ENCODE measurements around the gene PSMB7. TPM values are rescaled to one million over a fixed set of nuclear protein-coding genes. Genes with fewer than 3 reads are reported as not detected.

The PSMB7 gene
- polyA plus RNA-seq, 1 of the 3 experiments (the other 2 are of a cell fraction): 357 TPM

DNA sequence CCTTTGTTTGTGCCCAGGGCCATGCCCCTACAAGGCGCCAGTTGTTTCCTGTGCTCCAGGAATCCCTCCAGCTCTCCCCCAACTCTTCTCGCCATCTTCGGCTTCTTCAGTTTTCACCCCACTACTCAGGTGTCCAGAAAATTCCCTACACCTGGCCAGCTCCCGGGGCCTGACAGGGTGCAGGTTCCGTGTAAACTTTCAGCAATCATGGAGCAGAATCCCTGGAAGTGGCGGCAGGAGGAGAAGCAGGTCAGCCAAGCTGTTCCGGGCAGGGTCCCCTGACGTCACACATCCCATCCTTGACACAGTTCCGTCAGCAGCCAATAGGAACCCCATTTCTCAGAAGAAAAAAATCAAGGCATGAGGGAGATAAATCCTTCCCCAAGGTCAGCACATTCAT lies 22.8 kb upstream of the PSMB7 start:
- no peaks in the 10 kb centered on the region for H3K36me3 ChIP-seq (replicated peaks in 1 of 2; ENCODE audit: control insufficient read depth in 1 of 2, insufficient read depth in 2 of 2, low read length in 1 of 2)
- TF ChIP-seq, protein P1, sequence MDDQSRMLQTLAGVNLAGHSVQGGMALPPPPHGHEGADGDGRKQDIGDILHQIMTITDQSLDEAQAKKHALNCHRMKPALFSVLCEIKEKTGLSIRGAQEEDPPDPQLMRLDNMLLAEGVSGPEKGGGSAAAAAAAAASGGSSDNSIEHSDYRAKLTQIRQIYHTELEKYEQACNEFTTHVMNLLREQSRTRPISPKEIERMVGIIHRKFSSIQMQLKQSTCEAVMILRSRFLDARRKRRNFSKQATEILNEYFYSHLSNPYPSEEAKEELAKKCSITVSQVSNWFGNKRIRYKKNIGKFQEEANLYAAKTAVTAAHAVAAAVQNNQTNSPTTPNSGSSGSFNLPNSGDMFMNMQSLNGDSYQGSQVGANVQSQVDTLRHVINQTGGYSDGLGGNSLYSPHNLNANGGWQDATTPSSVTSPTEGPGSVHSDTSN (IDR thresholded peaks at IDR 0.05): no peak
- TF ChIP-seq FOXJ3 (CRISPR knock-in tag; IDR thresholded peaks at IDR 0.05) (no peak), NFIC (IDR thresholded peaks at IDR 0.05; ENCODE audit: borderline replicate concordance) (no peak)
- H3K4me2 ChIP-seq: no peak overlapping the region
- H3K9me3 ChIP-seq: no peaks in the 10 kb centered on the region
- H3K4me1 ChIP-seq (ENCODE audit: control insufficient read depth in 1 of 2, insufficient read depth in 2 of 2, low read depth in 1 of 2, low read length in 1 of 2): no peaks in the 10 kb centered on the region
- H4K20me1 ChIP-seq (ENCODE audit: insufficient read depth): no peaks in the 10 kb centered on the region
- DNase-seq: no peak
- CTCF ChIA-PET: interaction anchor here (0.8 kb wide), 1 partner anchor 13 kb away, joined by 3 read pairs; no protein-coding TSS in a partner anchor
- no peaks in the 10 kb centered on the region for H3K79me2 ChIP-seq (ENCODE audit: insufficient read depth)
- H3K27me3 ChIP-seq (ENCODE audit: insufficient read depth): no peaks in the 10 kb centered on the region
- H3K4me3 ChIP-seq (ENCODE audit: low read depth in 2 of 2, low read length in 1 of 2): no peak overlapping the region
- no peaks in the 10 kb centered on the region for H3F3A ChIP-seq (replicated peaks; ENCODE audit: insufficient read depth)
- H3K9me2 ChIP-seq: no peaks in the 10 kb centered on the region
- POLR2A ChIA-PET: no interaction called here
- no peak overlapping the region for H3K27ac ChIP-seq (ENCODE audit: low read depth in 2 of 2, low read length in 1 of 2)
- no peak overlapping the region for H2AFZ ChIP-seq (ENCODE audit: low read depth)
- WGBS (ENCODE audit: low lambda C conversion rate): 76% methylated on average over 9 of the region's 9 CpGs
- no peak overlapping the region for H3K9ac ChIP-seq

DNA sequence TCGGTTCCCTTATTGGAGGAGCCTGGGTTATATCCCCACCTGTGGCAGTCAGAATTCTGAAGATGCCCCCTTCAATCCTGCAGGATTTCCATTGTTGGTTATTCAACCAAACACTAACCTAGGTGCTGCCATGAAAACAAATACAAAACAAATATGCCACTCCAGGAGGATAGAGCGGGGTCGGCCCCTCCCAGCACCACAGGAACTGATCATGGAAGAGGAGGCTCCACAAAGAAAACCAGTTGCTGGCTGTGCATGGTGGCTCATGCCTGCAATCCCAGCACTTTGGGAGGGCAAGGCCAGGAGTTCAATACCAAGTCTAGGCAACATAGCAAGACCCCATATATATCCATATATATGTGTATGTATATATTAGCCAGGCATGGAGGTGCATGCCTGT lies 21.8 kb upstream of the PSMB7 start:
- Histone ChIP-seq H3K79me2 (ENCODE audit: insufficient read depth) (no peaks in the 10 kb centered on the region), H3K9me2 (no peaks in the 10 kb centered on the region), H2AFZ (ENCODE audit: low read depth) (no peak overlapping the region), H3K27ac (ENCODE audit: low read depth in 2 of 2, low read length in 1 of 2) (no peak overlapping the region), H3K9ac (no peak overlapping the region), H3K4me2 (no peak overlapping the region), H3K9me3 (no peaks in the 10 kb centered on the region), H3K4me3 (ENCODE audit: low read depth in 2 of 2, low read length in 1 of 2) (no peak overlapping the region), H3F3A (replicated peaks; ENCODE audit: insufficient read depth) (no peaks in the 10 kb centered on the region), H4K20me1 (ENCODE audit: insufficient read depth) (no peaks in the 10 kb centered on the region), H3K36me3 (replicated peaks in 1 of 2; ENCODE audit: control insufficient read depth in 1 of 2, insufficient read depth in 2 of 2, low read length in 1 of 2) (no peaks in the 10 kb centered on the region), H3K27me3 (ENCODE audit: insufficient read depth) (no peaks in the 10 kb centered on the region), H3K4me1 (ENCODE audit: control insufficient read depth in 1 of 2, insufficient read depth in 2 of 2, low read depth in 1 of 2, low read length in 1 of 2) (no peaks in the 10 kb centered on the region)
- TF ChIP-seq NFIC (IDR thresholded peaks at IDR 0.05; ENCODE audit: borderline replicate concordance) (no peak), RAD21 (IDR thresholded peaks at IDR 0.05; ENCODE audit: low read length) (no peak), SMC3 (IDR thresholded peaks at IDR 0.05; ENCODE audit: low read depth, low read length) (no peak), RXRA (IDR thresholded peaks at IDR 0.05; ENCODE audit: borderline replicate concordance, low read depth) (no peak), TCF12 (IDR thresholded peaks at IDR 0.05) (no peak), EZH2phosphoT487 (IDR thresholded peaks at IDR 0.05; ENCODE audit: borderline replicate concordance, low read depth) (no peak), MXI1 (IDR thresholded peaks at IDR 0.05; ENCODE audit: low read depth, low read length) (no peak), MEF2A (IDR thresholded peaks at IDR 0.05; ENCODE audit: borderline replicate concordance, low read depth) (no peak), YY1 (IDR thresholded peaks at IDR 0.05; ENCODE audit: low read depth) (no peak), ELF1 (IDR thresholded peaks at IDR 0.05) (no peak)
- TF ChIP-seq, protein P2, sequence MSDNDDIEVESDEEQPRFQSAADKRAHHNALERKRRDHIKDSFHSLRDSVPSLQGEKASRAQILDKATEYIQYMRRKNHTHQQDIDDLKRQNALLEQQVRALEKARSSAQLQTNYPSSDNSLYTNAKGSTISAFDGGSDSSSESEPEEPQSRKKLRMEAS (IDR thresholded peaks at IDR 0.05; ENCODE audit: low read depth): no peak
- TF ChIP-seq, protein P3, sequence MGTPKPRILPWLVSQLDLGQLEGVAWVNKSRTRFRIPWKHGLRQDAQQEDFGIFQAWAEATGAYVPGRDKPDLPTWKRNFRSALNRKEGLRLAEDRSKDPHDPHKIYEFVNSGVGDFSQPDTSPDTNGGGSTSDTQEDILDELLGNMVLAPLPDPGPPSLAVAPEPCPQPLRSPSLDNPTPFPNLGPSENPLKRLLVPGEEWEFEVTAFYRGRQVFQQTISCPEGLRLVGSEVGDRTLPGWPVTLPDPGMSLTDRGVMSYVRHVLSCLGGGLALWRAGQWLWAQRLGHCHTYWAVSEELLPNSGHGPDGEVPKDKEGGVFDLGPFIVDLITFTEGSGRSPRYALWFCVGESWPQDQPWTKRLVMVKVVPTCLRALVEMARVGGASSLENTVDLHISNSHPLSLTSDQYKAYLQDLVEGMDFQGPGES (IDR thresholded peaks at IDR 0.05; ENCODE audit: low read depth, low read length): no peak
- TF ChIP-seq, protein P4, sequence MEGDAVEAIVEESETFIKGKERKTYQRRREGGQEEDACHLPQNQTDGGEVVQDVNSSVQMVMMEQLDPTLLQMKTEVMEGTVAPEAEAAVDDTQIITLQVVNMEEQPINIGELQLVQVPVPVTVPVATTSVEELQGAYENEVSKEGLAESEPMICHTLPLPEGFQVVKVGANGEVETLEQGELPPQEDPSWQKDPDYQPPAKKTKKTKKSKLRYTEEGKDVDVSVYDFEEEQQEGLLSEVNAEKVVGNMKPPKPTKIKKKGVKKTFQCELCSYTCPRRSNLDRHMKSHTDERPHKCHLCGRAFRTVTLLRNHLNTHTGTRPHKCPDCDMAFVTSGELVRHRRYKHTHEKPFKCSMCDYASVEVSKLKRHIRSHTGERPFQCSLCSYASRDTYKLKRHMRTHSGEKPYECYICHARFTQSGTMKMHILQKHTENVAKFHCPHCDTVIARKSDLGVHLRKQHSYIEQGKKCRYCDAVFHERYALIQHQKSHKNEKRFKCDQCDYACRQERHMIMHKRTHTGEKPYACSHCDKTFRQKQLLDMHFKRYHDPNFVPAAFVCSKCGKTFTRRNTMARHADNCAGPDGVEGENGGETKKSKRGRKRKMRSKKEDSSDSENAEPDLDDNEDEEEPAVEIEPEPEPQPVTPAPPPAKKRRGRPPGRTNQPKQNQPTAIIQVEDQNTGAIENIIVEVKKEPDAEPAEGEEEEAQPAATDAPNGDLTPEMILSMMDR (IDR thresholded peaks at IDR 0.05): no peak
- TF ChIP-seq, protein P5, sequence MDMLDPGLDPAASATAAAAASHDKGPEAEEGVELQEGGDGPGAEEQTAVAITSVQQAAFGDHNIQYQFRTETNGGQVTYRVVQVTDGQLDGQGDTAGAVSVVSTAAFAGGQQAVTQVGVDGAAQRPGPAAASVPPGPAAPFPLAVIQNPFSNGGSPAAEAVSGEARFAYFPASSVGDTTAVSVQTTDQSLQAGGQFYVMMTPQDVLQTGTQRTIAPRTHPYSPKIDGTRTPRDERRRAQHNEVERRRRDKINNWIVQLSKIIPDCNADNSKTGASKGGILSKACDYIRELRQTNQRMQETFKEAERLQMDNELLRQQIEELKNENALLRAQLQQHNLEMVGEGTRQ (IDR thresholded peaks at IDR 0.05; ENCODE audit: borderline replicate concordance, low read depth, low read length): no peak
- TF ChIP-seq, protein P6, sequence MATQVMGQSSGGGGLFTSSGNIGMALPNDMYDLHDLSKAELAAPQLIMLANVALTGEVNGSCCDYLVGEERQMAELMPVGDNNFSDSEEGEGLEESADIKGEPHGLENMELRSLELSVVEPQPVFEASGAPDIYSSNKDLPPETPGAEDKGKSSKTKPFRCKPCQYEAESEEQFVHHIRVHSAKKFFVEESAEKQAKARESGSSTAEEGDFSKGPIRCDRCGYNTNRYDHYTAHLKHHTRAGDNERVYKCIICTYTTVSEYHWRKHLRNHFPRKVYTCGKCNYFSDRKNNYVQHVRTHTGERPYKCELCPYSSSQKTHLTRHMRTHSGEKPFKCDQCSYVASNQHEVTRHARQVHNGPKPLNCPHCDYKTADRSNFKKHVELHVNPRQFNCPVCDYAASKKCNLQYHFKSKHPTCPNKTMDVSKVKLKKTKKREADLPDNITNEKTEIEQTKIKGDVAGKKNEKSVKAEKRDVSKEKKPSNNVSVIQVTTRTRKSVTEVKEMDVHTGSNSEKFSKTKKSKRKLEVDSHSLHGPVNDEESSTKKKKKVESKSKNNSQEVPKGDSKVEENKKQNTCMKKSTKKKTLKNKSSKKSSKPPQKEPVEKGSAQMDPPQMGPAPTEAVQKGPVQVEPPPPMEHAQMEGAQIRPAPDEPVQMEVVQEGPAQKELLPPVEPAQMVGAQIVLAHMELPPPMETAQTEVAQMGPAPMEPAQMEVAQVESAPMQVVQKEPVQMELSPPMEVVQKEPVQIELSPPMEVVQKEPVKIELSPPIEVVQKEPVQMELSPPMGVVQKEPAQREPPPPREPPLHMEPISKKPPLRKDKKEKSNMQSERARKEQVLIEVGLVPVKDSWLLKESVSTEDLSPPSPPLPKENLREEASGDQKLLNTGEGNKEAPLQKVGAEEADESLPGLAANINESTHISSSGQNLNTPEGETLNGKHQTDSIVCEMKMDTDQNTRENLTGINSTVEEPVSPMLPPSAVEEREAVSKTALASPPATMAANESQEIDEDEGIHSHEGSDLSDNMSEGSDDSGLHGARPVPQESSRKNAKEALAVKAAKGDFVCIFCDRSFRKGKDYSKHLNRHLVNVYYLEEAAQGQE (IDR thresholded peaks at IDR 0.05; ENCODE audit: low read depth, low read length): no peak
- ChIA-PET POLR2A (no interaction called here), CTCF (no interaction called here)
- no peak for DNase-seq
- WGBS (ENCODE audit: low lambda C conversion rate): 91% methylated on average over 3 of the region's 3 CpGs
